WTC11 (cell line): ENCODE measurements around the gene P2RY12. TPM values are rescaled to one million over a fixed set of nuclear protein-coding genes. Genes with fewer than 3 reads are reported as not detected.
A peak's percentile ranks its signal among the peaks of the same experiment; 100 is the strongest.

Source experiments
- ATAC-seq: fragments of 200-7000 bp; cut with Tn5 transposase; 2 replicates; pipeline ENCODE4 v1.10.0; 2021; ENCODE audit warnings: mild to moderate bottlenecking, moderate library complexity
- CTCF ChIA-PET: fragments of 300-600 bp; sonication (Branson Sonifier 250); formaldehyde crosslinking; loops from one replicate; lab custom pipeline; 2021; ENCODE audit warnings: antibody characterized with exemption; lab: Charles Lee
- POLR2A ChIA-PET: fragments of 350-600 bp; sonication (Branson Sonifier 250); formaldehyde crosslinking; loops from one replicate; lab custom pipeline; 2021; ENCODE audit warnings: antibody characterized with exemption; lab: Charles Lee
- DNase-seq: peaks from one replicate; pipeline ENCODE4 v3.0.0; 2021; ENCODE audit warnings: low spot score
- H3K27ac Mint-ChIP-seq: 2 replicates; pipeline ENCODE4 v1.8.0; 2021; ENCODE audit warnings: mixed read lengths
- H3K27me3 Mint-ChIP-seq: 2 replicates; pipeline ENCODE4 v1.8.0; 2021; ENCODE audit warnings: low read depth, mild to moderate bottlenecking, moderate library complexity, mixed read lengths
- H3K36me3 Mint-ChIP-seq: 2 replicates; pipeline ENCODE4 v1.8.0; 2021; ENCODE audit warnings: mixed read lengths
- H3K4me1 Mint-ChIP-seq: 2 replicates; pipeline ENCODE4 v1.8.0; 2022; ENCODE audit warnings: mixed read lengths
- H3K4me3 Mint-ChIP-seq: 2 replicates; pipeline ENCODE4 v1.8.0; 2021; ENCODE audit warnings: mild to moderate bottlenecking, moderate library complexity, mixed read lengths
- H3K9me3 Mint-ChIP-seq: 2 replicates; pipeline ENCODE4 v1.8.0; 2021; ENCODE audit warnings: mixed read lengths
- CREM ChIP-seq: sonication (generic); formaldehyde crosslinking; IDR thresholded peaks from 2 replicates; pipeline ENCODE4 v1.8.1; 2022; ENCODE audit warnings: mild to moderate bottlenecking, missing genetic modification reagents, moderate library complexity
- GABPB1 ChIP-seq: sonication (generic); formaldehyde crosslinking; IDR thresholded peaks from 2 replicates; pipeline ENCODE4 v1.8.1; 2023; ENCODE audit warnings: mild to moderate bottlenecking, missing genetic modification reagents
- NR3C1 ChIP-seq: sonication (generic); formaldehyde crosslinking; conservative IDR thresholded peaks from 2 replicates; pipeline ENCODE4 v1.8.1; 2023; ENCODE audit warnings: low read depth, mild to moderate bottlenecking, missing genetic modification reagents
- ZNF416 ChIP-seq: fragments of 250-450 bp; sonication (Bioruptor Pico); IDR thresholded peaks from 2 replicates; pipeline ENCODE4 v1.9.0; 2021; ENCODE audit warnings: mild to moderate bottlenecking, inconsistent platforms
- ZNF423 ChIP-seq: fragments of 250-450 bp; sonication (Bioruptor Pico); IDR thresholded peaks from 2 replicates; pipeline ENCODE4 v2.1.2; 2022; ENCODE audit warnings: mild to moderate bottlenecking, moderate library complexity
- total RNA-seq: library from RNA; stranded (reverse); gene quantifications from 3 replicates; pipeline ENCODE4 v1.2.3, GENCODE V29; 2021
- TF ChIP-seq, protein P1 (sequence below): sonication (generic); formaldehyde crosslinking; IDR thresholded peaks from 2 replicates; pipeline ENCODE4 v1.8.1; 2023; ENCODE audit warnings: mild to moderate bottlenecking, missing genetic modification reagents, borderline replicate concordance
- TF ChIP-seq, protein P2 (sequence below): fragments of 250-450 bp; sonication (Bioruptor Pico); IDR thresholded peaks from 2 replicates; pipeline ENCODE4 v1.9.0; 2021; ENCODE audit warnings: mild to moderate bottlenecking
- TF ChIP-seq, protein P3 (sequence below): sonication (generic); formaldehyde crosslinking; IDR thresholded peaks from 2 replicates; pipeline ENCODE4 v1.8.0; 2023; ENCODE audit warnings: mild to moderate bottlenecking, missing genetic modification reagents
- TF ChIP-seq, protein P4 (sequence below): sonication (generic); formaldehyde crosslinking; IDR thresholded peaks from 2 replicates; pipeline ENCODE4 v1.8.1; 2022; ENCODE audit warnings: low read depth, mild to moderate bottlenecking, moderate library complexity, missing genetic modification reagents, borderline replicate concordance
- TF ChIP-seq, protein P5 (sequence below): fragments of 250-450 bp; sonication (Bioruptor Pico); IDR thresholded peaks from 2 replicates; pipeline ENCODE4 v1.9.0; 2021; ENCODE audit warnings: moderate library complexity, mild to moderate bottlenecking, inconsistent platforms, borderline replicate concordance

Gene P2RY12
- total RNA-seq, 1 experiment from 2014 or later: not detected

DNA sequence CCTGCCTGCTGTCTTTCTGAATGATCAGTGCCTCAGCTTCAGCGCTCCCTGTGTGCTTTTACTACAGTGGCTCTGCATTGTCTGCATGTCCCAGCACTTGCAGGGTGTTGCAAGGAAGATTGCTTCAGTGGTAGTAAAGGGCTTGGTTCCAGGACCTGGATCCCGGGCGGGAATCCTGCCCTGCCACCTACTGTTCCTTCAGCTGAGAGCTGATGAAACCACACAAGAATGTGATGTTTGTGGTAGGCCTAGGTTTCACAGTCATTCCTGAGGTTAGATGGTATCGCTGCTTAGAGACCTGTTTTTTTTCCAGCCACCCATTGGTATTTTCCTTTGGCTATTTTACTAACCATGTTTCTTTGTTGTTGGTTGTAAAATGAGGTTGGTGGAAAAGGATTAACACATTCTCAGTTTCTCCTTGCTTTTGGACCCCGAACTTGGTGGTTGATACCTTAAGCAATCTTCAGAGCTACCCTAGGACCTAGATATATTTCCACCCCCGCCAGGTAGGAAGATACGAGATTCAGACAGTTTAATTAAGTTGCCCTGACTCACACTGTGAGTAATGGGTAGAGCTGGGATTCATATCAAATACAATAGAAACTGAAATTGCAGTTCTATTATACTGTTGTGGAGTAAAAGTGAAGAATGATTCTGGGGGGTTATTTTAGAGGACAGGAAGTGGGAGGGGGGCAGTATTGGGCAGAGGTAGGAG lies 79.3 kb downstream of the P2RY12 start:
- CTCF ChIA-PET: interaction anchor here (0.7 to 1.9 kb wide), 5 partner anchors 22 to 137 kb away, joined by 3 to 5 read pairs (median 4); no protein-coding TSS in a partner anchor
- POLR2A ChIA-PET: interaction anchor here (1.1 kb wide), 1 partner anchor 152 kb away, joined by 3 read pairs; no protein-coding TSS in a partner anchor
- TF ChIP-seq, protein P1, sequence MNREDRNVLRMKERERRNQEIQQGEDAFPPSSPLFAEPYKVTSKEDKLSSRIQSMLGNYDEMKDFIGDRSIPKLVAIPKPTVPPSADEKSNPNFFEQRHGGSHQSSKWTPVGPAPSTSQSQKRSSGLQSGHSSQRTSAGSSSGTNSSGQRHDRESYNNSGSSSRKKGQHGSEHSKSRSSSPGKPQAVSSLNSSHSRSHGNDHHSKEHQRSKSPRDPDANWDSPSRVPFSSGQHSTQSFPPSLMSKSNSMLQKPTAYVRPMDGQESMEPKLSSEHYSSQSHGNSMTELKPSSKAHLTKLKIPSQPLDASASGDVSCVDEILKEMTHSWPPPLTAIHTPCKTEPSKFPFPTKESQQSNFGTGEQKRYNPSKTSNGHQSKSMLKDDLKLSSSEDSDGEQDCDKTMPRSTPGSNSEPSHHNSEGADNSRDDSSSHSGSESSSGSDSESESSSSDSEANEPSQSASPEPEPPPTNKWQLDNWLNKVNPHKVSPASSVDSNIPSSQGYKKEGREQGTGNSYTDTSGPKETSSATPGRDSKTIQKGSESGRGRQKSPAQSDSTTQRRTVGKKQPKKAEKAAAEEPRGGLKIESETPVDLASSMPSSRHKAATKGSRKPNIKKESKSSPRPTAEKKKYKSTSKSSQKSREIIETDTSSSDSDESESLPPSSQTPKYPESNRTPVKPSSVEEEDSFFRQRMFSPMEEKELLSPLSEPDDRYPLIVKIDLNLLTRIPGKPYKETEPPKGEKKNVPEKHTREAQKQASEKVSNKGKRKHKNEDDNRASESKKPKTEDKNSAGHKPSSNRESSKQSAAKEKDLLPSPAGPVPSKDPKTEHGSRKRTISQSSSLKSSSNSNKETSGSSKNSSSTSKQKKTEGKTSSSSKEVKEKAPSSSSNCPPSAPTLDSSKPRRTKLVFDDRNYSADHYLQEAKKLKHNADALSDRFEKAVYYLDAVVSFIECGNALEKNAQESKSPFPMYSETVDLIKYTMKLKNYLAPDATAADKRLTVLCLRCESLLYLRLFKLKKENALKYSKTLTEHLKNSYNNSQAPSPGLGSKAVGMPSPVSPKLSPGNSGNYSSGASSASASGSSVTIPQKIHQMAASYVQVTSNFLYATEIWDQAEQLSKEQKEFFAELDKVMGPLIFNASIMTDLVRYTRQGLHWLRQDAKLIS (CRISPR knock-in tag): 0 out of 2 replicates have a peak, but pooled peaks have one; percentile 44
- TF ChIP-seq, protein P2, sequence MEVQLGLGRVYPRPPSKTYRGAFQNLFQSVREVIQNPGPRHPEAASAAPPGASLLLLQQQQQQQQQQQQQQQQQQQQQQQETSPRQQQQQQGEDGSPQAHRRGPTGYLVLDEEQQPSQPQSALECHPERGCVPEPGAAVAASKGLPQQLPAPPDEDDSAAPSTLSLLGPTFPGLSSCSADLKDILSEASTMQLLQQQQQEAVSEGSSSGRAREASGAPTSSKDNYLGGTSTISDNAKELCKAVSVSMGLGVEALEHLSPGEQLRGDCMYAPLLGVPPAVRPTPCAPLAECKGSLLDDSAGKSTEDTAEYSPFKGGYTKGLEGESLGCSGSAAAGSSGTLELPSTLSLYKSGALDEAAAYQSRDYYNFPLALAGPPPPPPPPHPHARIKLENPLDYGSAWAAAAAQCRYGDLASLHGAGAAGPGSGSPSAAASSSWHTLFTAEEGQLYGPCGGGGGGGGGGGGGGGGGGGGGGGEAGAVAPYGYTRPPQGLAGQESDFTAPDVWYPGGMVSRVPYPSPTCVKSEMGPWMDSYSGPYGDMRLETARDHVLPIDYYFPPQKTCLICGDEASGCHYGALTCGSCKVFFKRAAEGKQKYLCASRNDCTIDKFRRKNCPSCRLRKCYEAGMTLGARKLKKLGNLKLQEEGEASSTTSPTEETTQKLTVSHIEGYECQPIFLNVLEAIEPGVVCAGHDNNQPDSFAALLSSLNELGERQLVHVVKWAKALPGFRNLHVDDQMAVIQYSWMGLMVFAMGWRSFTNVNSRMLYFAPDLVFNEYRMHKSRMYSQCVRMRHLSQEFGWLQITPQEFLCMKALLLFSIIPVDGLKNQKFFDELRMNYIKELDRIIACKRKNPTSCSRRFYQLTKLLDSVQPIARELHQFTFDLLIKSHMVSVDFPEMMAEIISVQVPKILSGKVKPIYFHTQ (CRISPR knock-in tag): 0 out of 2 replicates have a peak, but pooled peaks have one; percentile 29
- TF ChIP-seq CREM: no peak
- TF ChIP-seq GABPB1 (CRISPR knock-in tag): peak; percentile 87
- TF ChIP-seq ZNF423 (CRISPR knock-in tag): peak; percentile 39; the same call in 1 of the 2 replicates
- Mint-ChIP-seq H3K27me3 (no peaks in the 10 kb centered on the region), H3K4me3 (no peak overlapping the region), H3K36me3 (no peaks in the 10 kb centered on the region), H3K4me1 (peaks cover 48% of the 10 kb centered on the region), H3K27ac (peak overlapping the region; percentile 90), H3K9me3 (no peaks in the 10 kb centered on the region)
- ATAC-seq (peak; percentile 94), DNase-seq (peak; percentile 76)

DNA sequence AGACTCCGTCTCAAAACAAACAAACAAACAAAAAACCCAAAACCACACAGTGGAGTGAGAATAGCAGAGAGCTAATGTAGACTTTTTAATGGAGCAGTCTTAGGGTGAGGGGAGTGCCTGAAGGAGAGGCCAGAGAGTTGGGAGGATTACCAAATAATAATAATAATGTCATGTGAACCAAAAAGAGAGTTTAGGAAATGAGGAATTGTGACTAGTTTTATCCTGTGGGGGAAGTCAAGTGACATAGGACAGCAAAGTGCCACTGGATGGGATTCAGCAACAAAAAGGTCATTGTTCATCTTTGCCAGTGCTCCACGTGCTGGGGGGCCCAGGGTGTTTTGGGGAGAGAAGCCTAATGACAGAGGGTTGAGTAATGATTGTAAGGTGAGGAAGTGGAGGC lies 80.8 kb downstream of the P2RY12 start:
- no peaks in the 10 kb centered on the region for H3K9me3 Mint-ChIP-seq
- no peak for ATAC-seq
- no peak for DNase-seq
- H3K4me1 Mint-ChIP-seq: peaks cover 46% of the 10 kb centered on the region
- H3K36me3 Mint-ChIP-seq: no peaks in the 10 kb centered on the region
- ChIA-PET CTCF (interaction anchor here (0.6 to 1.0 kb wide), 2 partner anchors 96 to 114 kb away, joined by 3 to 5 read pairs; no protein-coding TSS in a partner anchor), POLR2A (no interaction called here)
- no peak overlapping the region for H3K4me3 Mint-ChIP-seq
- TF ChIP-seq, protein P3, sequence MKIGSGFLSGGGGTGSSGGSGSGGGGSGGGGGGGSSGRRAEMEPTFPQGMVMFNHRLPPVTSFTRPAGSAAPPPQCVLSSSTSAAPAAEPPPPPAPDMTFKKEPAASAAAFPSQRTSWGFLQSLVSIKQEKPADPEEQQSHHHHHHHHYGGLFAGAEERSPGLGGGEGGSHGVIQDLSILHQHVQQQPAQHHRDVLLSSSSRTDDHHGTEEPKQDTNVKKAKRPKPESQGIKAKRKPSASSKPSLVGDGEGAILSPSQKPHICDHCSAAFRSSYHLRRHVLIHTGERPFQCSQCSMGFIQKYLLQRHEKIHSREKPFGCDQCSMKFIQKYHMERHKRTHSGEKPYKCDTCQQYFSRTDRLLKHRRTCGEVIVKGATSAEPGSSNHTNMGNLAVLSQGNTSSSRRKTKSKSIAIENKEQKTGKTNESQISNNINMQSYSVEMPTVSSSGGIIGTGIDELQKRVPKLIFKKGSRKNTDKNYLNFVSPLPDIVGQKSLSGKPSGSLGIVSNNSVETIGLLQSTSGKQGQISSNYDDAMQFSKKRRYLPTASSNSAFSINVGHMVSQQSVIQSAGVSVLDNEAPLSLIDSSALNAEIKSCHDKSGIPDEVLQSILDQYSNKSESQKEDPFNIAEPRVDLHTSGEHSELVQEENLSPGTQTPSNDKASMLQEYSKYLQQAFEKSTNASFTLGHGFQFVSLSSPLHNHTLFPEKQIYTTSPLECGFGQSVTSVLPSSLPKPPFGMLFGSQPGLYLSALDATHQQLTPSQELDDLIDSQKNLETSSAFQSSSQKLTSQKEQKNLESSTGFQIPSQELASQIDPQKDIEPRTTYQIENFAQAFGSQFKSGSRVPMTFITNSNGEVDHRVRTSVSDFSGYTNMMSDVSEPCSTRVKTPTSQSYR (CRISPR knock-in tag): no peak
- TF ChIP-seq, protein P4, sequence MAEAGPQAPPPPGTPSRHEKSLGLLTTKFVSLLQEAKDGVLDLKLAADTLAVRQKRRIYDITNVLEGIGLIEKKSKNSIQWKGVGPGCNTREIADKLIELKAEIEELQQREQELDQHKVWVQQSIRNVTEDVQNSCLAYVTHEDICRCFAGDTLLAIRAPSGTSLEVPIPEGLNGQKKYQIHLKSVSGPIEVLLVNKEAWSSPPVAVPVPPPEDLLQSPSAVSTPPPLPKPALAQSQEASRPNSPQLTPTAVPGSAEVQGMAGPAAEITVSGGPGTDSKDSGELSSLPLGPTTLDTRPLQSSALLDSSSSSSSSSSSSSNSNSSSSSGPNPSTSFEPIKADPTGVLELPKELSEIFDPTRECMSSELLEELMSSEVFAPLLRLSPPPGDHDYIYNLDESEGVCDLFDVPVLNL: no peak
- TF ChIP-seq ZNF416 (CRISPR knock-in tag) (no peak), NR3C1 (CRISPR knock-in tag) (no peak)
- TF ChIP-seq, protein P5, sequence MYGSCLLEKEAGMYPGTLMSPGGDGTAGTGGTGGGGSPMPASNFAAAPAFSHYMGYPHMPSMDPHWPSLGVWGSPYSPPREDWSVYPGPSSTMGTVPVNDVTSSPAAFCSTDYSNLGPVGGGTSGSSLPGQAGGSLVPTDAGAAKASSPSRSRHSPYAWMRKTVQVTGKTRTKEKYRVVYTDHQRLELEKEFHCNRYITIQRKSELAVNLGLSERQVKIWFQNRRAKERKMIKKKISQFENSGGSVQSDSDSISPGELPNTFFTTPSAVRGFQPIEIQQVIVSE (CRISPR knock-in tag): no peak
- TF ChIP-seq, protein P1 (CRISPR knock-in tag): no peak
- TF ChIP-seq, protein P2 (CRISPR knock-in tag): no peak
- no peaks in the 10 kb centered on the region for H3K27me3 Mint-ChIP-seq
- peak overlapping the region; percentile 72 for H3K27ac Mint-ChIP-seq
